Activated CD8-positive, alpha-beta memory T cell treated with anti-CD3 and anti-CD28 coated beads, Interleukin-2, amount 50 U/mL, for 4 hours (primary cell): Measurements from ENCODE around the gene PIK3C2A.
"Not testable (repeated sequence)": the region's sequence is repeated elsewhere in the genome, so short reads cannot be mapped to it uniquely, and the experiment has no call there.

Source experiments
- DNase-seq: peaks from one replicate; pipeline ENCODE4 v3.0.0-alpha.2; 2020

PIK3C2A gene, protein sequence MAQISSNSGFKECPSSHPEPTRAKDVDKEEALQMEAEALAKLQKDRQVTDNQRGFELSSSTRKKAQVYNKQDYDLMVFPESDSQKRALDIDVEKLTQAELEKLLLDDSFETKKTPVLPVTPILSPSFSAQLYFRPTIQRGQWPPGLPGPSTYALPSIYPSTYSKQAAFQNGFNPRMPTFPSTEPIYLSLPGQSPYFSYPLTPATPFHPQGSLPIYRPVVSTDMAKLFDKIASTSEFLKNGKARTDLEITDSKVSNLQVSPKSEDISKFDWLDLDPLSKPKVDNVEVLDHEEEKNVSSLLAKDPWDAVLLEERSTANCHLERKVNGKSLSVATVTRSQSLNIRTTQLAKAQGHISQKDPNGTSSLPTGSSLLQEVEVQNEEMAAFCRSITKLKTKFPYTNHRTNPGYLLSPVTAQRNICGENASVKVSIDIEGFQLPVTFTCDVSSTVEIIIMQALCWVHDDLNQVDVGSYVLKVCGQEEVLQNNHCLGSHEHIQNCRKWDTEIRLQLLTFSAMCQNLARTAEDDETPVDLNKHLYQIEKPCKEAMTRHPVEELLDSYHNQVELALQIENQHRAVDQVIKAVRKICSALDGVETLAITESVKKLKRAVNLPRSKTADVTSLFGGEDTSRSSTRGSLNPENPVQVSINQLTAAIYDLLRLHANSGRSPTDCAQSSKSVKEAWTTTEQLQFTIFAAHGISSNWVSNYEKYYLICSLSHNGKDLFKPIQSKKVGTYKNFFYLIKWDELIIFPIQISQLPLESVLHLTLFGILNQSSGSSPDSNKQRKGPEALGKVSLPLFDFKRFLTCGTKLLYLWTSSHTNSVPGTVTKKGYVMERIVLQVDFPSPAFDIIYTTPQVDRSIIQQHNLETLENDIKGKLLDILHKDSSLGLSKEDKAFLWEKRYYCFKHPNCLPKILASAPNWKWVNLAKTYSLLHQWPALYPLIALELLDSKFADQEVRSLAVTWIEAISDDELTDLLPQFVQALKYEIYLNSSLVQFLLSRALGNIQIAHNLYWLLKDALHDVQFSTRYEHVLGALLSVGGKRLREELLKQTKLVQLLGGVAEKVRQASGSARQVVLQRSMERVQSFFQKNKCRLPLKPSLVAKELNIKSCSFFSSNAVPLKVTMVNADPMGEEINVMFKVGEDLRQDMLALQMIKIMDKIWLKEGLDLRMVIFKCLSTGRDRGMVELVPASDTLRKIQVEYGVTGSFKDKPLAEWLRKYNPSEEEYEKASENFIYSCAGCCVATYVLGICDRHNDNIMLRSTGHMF (N-terminal part only)

DNA sequence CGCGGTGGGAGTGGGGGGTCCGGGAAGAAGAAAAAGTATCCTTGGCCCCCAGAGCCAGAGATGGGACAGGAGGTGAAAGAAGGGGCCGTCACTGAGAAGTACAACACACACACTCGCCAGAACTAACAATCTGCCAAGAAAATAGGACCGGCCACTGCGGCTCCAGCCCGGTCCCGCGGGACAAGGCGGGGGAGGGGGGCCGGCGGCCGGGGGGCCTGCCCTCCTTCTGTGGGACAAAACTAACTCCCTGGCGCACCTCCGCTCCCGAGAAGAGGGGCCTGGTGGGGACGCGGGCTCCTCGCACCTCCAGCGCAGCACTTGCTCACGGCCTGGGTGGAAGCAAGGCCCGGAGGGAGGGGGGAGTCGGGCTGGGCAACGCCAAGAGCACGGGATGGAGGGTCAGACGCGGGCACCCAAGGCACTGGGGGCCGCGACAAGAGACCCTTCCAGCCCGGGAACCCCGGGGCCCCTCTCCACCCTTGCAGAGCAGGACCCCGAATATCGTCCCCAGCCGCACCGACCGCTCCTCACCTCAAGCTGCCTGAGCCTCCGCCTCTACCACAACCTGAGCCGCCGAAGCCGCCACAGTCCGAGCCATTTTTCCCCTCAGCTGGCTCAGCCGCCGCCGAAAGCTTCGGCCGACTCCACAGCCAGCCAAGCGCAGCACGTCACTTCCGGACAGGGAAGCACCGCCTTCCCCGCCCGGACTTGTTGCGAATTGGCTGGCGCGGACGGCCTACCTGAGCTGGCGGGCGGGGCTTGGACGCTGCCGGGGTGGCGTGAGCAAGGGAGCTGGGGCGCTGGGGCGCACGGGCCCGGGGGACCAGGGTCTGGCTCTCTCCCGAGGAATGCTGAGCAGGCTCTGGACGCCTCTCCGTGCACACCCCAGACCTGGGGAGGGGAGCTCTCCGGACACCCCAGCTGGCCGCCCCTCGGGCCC lies at the start of gene PIK3C2A:
PIK3C2A (minus strand) TSS at position 670 of the 940 bp plus-strand sequence. CDS start 38,245 bp downstream, outside the sequence.
- DNase-seq: peak; percentile 96

GRCh38 chr11:17257196-17257595 lies 49.4 kb upstream of the PIK3C2A start:
- DNase-seq: no peak

- DNase-seq: no peak
These were observed 48.7 kb upstream of the PIK3C2A start for GRCh38 chr11:17256512-17256911.

DNA sequence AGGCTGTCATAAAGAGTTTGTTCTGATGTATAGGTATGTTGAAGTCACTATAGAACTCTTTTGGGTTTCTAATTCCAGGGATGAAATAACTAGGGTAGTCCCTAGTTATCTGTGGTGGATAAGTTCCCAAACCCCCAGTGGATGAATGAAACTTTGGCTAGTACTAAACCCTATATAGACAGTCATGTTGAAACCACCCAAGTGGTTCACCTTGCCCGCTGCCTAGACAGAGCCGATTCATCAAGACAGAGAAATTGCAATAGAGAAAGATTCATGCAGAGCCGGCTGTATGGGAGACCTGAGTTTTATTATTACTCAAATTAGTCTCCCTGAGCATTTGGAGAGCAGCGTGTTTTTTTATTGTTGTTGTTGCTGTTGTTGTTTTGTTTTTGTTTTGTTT lies 44.9 kb upstream of the PIK3C2A start:
- no peak for DNase-seq

- DNase-seq: no peak
These were observed 43.0 kb upstream of the PIK3C2A start for GRCh38 chr11:17250561-17251350.

- no peak for DNase-seq
These were observed 36.3 kb upstream of the PIK3C2A start for GRCh38 chr11:17244046-17244445.

- not testable (repeated sequence) for DNase-seq
These were observed 35.2 kb upstream of the PIK3C2A start for GRCh38 chr11:17242954-17243353.

- no peak for DNase-seq
These were observed 33.0 kb upstream of the PIK3C2A start for GRCh38 chr11:17240780-17241179.

- not testable (repeated sequence) for DNase-seq
These were observed 32.1 kb upstream of the PIK3C2A start for GRCh38 chr11:17239927-17240326.

DNA sequence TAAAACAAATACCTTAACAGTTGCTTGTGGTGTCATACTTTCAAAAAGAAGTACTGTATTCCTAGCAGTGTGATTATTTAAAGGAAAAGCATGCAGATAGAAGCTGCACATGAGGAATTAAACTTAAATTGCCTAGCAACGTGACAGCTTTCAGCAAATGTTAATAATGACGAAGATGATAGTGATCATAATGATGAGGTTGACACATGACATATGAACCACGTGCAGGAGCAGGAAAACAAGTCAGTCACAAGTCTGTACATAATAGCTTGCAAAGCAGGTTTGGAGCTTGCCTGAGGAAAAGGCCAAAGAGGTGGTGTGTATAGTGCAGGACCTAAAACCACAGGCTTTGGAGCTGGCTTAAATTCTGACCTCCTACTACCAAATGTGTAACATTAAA lies 30.6 kb upstream of the PIK3C2A start:
- DNase-seq: no peak

DNA sequence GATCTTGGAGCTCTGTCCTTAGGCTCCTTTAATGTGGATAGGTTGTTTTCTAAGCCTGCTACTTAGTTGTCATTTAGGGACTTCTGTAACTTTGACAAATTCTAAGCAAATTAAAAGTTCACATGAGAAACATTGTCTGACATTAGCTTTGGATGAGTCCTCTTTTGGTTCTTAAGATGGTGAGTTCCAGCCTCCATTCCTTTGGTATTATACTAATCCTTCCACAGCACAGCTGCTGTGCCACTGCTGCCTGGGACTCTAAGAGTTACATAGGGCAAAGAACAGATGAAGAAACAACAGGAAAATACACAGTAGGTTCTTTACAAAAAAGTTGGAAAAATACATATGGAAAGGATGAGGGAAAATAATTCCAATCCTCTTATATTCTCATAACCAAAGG lies 25.3 kb upstream of the PIK3C2A start:
- DNase-seq: no peak

DNA sequence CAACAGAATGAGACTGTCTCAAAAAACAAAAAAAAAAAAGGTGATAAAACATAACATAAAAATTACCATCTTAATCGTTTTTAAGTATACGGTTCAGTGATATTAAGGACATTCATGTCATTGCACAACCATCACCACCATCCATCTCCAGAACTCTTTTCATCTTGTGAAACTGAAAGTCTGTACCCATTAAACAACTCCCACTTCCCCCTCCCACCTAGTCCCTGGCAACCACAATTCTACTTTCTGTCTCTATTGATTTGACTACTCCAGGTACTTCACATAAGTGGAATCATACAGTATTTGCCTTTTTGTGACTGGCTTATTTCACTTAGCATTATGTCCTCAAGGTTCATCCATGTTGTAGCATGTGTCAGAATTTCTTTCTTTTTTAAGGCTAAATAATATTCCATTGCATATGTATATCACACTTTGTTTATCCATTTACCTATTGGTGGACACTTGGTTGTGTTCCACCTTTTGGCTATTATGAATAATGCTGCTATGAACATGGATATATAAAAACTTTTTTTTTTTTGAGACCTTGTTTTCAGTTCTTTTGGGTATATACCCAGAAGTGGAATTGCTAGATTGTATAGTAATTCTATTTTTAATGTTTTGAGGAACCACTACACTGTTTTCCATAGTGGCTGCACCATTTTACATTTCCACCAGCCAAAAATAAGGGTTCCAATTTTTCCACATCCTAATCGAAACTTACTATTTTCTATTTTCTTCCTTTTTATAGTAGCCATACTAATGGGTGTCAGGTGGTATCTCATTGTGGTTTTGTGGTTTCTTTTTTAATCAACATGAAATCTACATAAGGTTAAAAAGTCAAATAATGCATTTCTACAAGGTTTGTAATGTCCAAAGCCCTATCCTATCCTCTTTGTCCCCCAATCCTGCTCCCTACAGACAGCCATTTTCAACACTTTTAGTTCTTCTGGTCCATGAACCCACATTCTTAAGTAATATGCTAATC lies 23.4 kb upstream of the PIK3C2A start:
- no peak for DNase-seq

GRCh38 chr11:17229481-17230152 lies 21.8 kb upstream of the PIK3C2A start:
- no peak for DNase-seq

GRCh38 chr11:17228186-17228925 lies 20.6 kb upstream of the PIK3C2A start:
- DNase-seq: not testable (repeated sequence)

- no peak for DNase-seq
These were observed 16.9 kb upstream of the PIK3C2A start for GRCh38 chr11:17224727-17225126.

- no peak for DNase-seq
These were observed 14.2 kb upstream of the PIK3C2A start for GRCh38 chr11:17221968-17222367.

DNA sequence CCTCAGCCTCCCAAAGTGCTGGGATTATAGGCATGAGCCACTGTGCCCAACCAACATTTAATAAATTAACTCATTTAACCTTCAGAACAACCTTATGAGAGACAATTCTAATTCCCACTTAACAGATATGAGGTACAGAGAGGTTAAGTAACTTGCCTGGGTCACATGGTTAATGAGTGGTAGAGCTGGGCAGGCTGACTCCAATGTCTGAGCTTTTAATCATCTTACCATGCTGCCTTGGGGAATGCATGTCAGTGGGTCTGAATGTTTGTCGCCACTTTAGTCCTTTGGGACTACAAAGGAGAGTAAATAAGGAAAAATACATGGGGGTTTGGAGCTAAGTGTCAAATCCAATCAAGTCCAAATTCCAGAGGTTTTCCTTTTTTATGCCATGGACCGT lies 11.2 kb upstream of the PIK3C2A start:
- no peak for DNase-seq

GRCh38 chr11:17218403-17218802 lies 10.6 kb upstream of the PIK3C2A start:
- no peak for DNase-seq
